ENCODE measurements around the gene DBNL. TPM values are rescaled to one million over a fixed set of nuclear protein-coding genes. Genes with fewer than 3 reads are reported as not detected.

The DBNL gene
- total and polyA plus RNA-seq, 9 donors, result 22.0 to 91.1 (median 66.0) TPM

DNA sequence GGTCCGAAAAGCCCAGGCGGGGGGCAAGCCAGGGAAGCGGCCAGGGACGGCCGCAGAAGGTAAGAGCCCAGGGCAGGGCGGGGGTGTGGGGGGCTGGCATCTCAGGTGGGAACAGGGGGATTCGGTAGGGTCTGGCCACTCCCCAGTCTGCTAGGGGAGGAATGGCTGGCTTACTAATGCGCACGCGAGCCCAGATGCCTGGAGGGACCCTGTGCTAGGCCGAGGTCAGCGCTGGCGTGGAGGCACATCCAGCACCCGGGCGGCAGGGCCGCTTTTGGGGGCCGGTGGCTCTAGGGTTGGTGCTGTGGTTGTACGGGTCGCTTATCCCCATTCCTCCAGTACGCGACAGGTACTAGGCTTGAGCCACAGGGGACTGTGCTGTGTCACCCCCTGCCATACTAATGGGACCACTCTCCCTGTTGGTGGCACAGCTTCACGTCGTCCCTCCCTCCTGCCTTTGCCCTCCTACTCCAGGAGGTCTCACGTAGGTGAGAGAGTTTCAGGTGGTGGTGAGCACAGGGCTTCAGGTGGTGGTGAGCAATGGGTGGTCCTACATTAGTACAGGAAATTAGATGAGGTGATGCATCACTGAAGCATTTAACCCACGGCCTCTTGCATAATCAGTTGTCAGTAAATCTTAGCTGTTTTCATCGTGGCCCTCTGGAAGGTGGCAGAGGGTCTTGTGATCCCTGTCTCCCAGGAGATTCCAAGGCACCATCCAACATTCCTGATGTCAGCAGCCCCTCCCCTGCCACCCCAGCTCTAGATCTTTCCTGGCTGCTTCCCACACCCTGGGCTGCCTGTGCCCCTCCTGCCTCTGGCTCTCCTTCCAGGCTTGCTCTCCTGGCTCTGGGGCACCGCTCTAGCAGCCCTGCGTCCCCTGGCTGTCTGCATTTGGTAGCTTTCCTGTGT, 60.6 kb downstream of the DBNL start:
- Histone ChIP-seq H3K27me3 (no peaks in the 10 kb centered on the region), H3K27ac (peak overlapping the region; percentile 89 to 93), H3K9me3 (no peaks in the 10 kb centered on the region), H3K36me3 (no peaks in the 10 kb centered on the region), H3K4me3 (peak overlapping the region; percentile 71), H3K4me1 (ENCODE audit: insufficient read depth) (peaks cover 21% of the 10 kb centered on the region)
- 2 to 7% (median 4%) methylated on average over 23 to 28 of the region's 28 CpGs for WGBS, 3 donors
- intact Hi-C loops (cut with DNase I), result loop anchor here in 2 of 4 donors (2.0 to 5.0 kb wide), 3 partner anchors 22 to 33 kb away; partner anchors contain the start of gene POLM (in 1 of the 2)
- peak; percentile 79 for TF ChIP-seq EP300 (IDR thresholded peaks at IDR 0.05)
- TF ChIP-seq, protein P1, sequence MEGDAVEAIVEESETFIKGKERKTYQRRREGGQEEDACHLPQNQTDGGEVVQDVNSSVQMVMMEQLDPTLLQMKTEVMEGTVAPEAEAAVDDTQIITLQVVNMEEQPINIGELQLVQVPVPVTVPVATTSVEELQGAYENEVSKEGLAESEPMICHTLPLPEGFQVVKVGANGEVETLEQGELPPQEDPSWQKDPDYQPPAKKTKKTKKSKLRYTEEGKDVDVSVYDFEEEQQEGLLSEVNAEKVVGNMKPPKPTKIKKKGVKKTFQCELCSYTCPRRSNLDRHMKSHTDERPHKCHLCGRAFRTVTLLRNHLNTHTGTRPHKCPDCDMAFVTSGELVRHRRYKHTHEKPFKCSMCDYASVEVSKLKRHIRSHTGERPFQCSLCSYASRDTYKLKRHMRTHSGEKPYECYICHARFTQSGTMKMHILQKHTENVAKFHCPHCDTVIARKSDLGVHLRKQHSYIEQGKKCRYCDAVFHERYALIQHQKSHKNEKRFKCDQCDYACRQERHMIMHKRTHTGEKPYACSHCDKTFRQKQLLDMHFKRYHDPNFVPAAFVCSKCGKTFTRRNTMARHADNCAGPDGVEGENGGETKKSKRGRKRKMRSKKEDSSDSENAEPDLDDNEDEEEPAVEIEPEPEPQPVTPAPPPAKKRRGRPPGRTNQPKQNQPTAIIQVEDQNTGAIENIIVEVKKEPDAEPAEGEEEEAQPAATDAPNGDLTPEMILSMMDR (IDR thresholded peaks at IDR 0.05), result no peak
- TF ChIP-seq POLR2A (IDR thresholded peaks at IDR 0.05), result peak; percentile 68
- DNase-seq, result peak; percentile 62 to 75 (median 74)

DNA sequence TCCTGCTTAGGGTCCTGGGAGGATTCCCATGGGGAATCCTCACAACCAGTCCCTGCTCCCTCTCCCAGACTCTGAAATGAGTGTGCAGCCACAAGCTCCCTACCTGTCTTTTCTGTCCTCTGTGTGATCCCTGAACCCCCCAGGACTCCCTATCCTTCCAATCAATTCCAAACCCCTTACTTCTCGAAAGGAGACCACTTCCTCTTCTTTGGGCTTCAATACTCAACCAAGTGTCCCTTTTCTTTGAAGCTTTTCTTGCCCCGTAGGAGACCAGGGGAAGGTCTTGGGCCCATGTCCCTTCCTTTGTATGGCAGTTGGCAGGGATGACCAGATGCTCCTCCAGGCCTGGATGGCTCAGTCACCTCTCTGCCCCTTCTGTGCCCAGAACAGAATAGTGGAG, 61.3 kb downstream of the DBNL start:
- intact Hi-C loops (cut with DNase I), result loop anchor here in 2 of 4 donors (2.0 to 5.0 kb wide), 3 partner anchors 23 to 34 kb away; partner anchors contain the start of gene POLM (in 1 of the 2)
- TF ChIP-seq, protein P1 (IDR thresholded peaks at IDR 0.05), result no peak
- no peak for TF ChIP-seq EP300 (IDR thresholded peaks at IDR 0.05)
- TF ChIP-seq POLR2A (IDR thresholded peaks at IDR 0.05), result no peak
- Histone ChIP-seq H3K27me3 (no peaks in the 10 kb centered on the region), H3K4me1 (ENCODE audit: insufficient read depth) (peaks cover 21% of the 10 kb centered on the region), H3K4me3 (peak overlapping the region; percentile 71), H3K27ac (peak overlapping the region; percentile 89 to 93), H3K9me3 (no peaks in the 10 kb centered on the region), H3K36me3 (no peaks in the 10 kb centered on the region)
- 46 to 56% (median 51%) methylated on average over 2 of the region's 2 CpGs for WGBS, 3 donors
- no peak for DNase-seq

DNA sequence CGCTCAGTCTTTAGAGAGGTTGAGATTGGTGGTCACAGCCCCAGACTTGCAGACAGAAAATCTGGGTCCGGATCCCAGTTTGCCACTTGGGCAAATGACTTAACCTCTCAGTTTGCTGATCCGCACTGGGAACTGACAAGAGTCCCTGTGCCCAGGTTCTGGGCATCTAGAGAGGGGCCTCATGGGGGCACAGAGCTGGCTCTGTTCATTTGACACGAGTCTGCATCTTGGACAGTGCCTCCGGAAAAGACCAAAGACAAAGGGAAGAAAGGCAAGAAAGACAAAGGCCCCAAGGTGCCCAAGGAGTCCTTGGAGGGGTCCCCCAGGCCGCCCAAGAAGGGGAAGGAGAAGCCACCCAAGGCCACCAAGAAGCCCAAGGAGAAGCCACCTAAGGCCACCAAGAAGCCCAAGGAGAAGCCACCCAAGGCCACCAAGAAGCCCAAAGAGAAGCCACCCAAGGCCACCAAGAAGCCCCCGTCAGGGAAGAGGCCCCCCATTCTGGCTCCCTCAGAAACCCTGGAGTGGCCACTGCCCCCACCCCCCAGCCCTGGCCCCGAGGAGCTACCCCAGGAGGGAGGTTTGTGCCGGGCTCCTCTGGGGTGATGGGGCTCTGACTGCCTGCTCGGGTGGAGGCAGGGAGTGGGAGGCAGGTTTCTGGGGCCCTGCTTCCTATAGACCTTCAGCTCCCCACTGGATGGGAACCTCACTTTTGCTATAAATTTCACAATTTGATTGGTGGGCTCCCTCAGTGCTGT, 62.0 kb downstream of the DBNL start:
- DNase-seq, result no peak
- Histone ChIP-seq H3K4me1 (ENCODE audit: insufficient read depth) (peaks cover 17% of the 10 kb centered on the region), H3K4me3 (peak overlapping the region; percentile 71), H3K27ac (peak overlapping the region; percentile 89 to 93), H3K9me3 (no peaks in the 10 kb centered on the region), H3K36me3 (no peaks in the 10 kb centered on the region), H3K27me3 (no peaks in the 10 kb centered on the region)
- 71 to 77% (median 75%) methylated on average over 10 of the region's 10 CpGs for WGBS, 3 donors
- TF ChIP-seq, protein P1 (IDR thresholded peaks at IDR 0.05), result no peak
- TF ChIP-seq EP300 (IDR thresholded peaks at IDR 0.05) (no peak), POLR2A (IDR thresholded peaks at IDR 0.05) (no peak)
- intact Hi-C loops (cut with DNase I), result loop anchor here in 1 of 4 donors (5.0 kb wide), 1 partner anchor 34 kb away; no protein-coding TSS in a partner anchor
